ENCODE measurements around the gene SMC6. TPM values are rescaled to one million over a fixed set of nuclear protein-coding genes. Genes with fewer than 3 reads are reported as not detected.

SMC6 gene
- total and polyA plus RNA-seq, 8 donors: 3.0 to 8.0 (median 4.8) TPM

DNA sequence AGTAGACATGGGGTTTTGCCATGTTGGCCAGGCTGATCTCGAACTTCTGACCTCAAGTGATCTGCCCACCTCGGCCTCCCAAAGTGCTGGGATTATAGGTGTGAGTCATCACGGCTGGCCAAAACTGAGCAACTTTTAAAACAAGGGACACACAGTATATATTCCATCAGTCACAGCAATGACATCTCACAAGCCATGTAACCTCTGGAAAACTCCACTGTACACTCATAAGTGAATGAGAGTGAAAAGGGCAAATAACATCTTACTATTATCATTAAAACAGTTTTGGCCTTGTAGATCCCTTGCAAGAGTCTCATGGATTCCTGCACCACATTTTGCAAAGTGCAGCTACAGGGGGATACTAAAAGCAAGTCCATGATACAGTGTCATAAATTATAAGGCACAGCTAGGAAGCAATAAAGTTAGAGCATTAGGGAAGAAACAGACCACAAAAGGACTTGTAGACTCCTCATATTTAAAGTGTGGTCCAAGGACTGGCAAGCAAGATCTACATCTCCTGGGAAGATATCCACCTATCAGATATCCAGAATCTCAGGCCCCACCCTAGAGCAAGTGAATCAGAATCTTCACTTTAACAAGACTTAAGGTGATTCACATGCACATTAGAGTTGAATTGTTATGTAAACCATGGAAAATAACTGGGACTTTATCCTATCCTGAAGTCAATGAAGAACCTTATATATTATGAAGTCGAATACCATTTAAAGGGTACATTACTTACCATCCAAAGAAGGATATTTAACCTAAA is 5.7 kb downstream of the SMC6 start:
- Histone ChIP-seq H3K4me1 (peaks cover 0 to 11% (median 0%) of the 10 kb centered on the region in 3 donors), H3K36me3 (no peaks in the 10 kb centered on the region), H3K9me3 (no peaks in the 10 kb centered on the region), H3K27ac (no peak overlapping the region), H3K4me3 (no peak overlapping the region), H3K27me3 (no peaks in the 10 kb centered on the region)
- 84 to 86% methylated on average over 4 of the region's 4 CpGs for WGBS, 2 donors
- no peak for DNase-seq
- FAIRE-seq: no peak
- no peak for ATAC-seq
- intact Hi-C loops (cut with DNase I): no loop called here
- TF ChIP-seq CTCF (IDR thresholded peaks at IDR 0.05): no peak

DNA sequence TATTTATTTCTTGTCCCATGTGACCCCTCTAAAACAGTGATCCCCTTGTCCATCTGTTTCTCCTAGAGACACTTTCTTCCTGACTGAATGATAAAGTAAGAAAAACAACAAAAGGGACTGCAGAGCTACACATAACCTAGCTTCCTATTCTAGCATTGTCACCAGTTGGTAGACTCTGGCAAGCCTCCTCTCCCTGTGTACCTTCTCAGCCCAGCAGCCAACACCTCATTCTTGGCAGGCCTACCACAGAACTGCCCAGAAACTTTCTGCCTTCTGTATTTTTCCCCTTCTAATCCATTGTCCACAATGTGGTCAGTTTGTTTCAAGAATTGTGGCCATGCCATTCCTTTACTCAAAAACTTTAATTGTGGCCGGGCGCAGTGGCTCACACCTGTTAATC is 13.4 kb downstream of the SMC6 start:
- no peak for FAIRE-seq
- DNase-seq: no peak
- no peaks in the 10 kb centered on the region for H3K27me3 ChIP-seq
- intact Hi-C loops (cut with DNase I): no loop called here
- H3K4me3 ChIP-seq: no peak overlapping the region
- no peak overlapping the region for H3K27ac ChIP-seq
- ATAC-seq: no peak
- 95 to 100% methylated on average over 2 of the region's 2 CpGs for WGBS, 2 donors
- H3K36me3 ChIP-seq: peaks cover 0 to 8% (median 4%) of the 10 kb centered on the region in 3 donors
- no peaks in the 10 kb centered on the region for H3K4me1 ChIP-seq
- no peak for TF ChIP-seq CTCF (IDR thresholded peaks at IDR 0.05)
- no peaks in the 10 kb centered on the region for H3K9me3 ChIP-seq

DNA sequence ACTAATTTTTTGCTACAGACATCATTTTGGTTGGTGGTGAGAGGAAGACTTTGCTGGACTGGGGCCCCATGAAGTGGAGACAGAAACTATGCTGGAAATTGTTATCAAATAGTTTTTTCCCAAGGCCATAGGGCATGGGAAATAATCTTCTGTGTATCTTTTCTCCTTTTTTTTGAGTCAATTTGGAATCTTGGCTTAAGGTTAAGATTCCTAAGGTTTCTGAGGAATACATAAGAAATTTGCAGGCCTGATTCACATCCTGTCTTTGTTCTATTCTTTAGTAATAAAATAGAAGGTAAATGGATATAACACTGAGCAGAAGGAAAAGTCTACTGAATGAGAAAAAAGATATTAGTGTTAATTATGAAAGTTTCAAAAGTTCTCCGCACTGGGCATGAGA is 16.6 kb downstream of the SMC6 start:
- TF ChIP-seq CTCF (IDR thresholded peaks at IDR 0.05): no peak
- no peaks in the 10 kb centered on the region for H3K4me1 ChIP-seq
- FAIRE-seq (no peak), ATAC-seq (no peak), DNase-seq (no peak)
- WGBS, 2 donors: 94 to 98% methylated on average over 1 of the region's 1 CpG
- peaks cover 0 to 8% (median 4%) of the 10 kb centered on the region in 3 donors for H3K36me3 ChIP-seq
- no peaks in the 10 kb centered on the region for H3K27me3 ChIP-seq
- intact Hi-C loops (cut with DNase I): no loop called here
- no peaks in the 10 kb centered on the region for H3K9me3 ChIP-seq
- no peak overlapping the region for H3K4me3 ChIP-seq
- no peak overlapping the region for H3K27ac ChIP-seq

DNA sequence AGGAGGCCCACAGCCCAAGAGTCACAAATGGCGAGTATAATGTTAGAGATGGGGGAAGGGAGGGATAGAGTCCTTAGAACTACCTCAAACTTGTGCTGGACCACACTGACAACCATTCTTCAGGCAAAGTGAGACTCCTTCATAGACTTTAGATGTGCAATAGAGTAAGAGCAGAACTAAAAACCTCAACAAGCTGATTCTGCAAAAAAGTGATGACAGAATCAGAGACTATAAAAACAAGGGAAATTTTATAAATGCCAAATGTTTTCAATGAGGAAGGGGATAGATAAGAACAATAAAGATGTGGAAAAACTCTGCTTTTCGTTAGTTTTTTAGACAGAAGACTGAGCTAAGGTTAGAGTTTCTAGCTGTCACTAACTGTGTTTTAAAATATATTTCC is 17.7 kb downstream of the SMC6 start:
- no peak for TF ChIP-seq CTCF (IDR thresholded peaks at IDR 0.05)
- H3K4me1 ChIP-seq: no peaks in the 10 kb centered on the region
- no peak overlapping the region for H3K4me3 ChIP-seq
- WGBS, 2 donors: 88 to 94% methylated on average over 2 of the region's 2 CpGs
- H3K36me3 ChIP-seq: peaks cover 0 to 8% (median 4%) of the 10 kb centered on the region in 3 donors
- intact Hi-C loops (cut with DNase I): no loop called here
- H3K27ac ChIP-seq: no peak overlapping the region
- FAIRE-seq (no peak), DNase-seq (no peak), ATAC-seq (no peak)
- H3K9me3 ChIP-seq: no peaks in the 10 kb centered on the region
- H3K27me3 ChIP-seq: no peaks in the 10 kb centered on the region

- WGBS, 2 donors: 66 to 83% methylated on average over 1 of the region's 1 CpG
Observed at GRCh38 chr2:17733599-17733998, 20.0 kb downstream of the SMC6 start.

More at GRCh38 chr2:17733599-17733998, 20.0 kb downstream of the SMC6 start:
- Histone ChIP-seq H3K36me3 (peaks cover 0 to 8% (median 4%) of the 10 kb centered on the region in 3 donors), H3K4me1 (no peaks in the 10 kb centered on the region), H3K27ac (no peak overlapping the region), H3K4me3 (no peak overlapping the region), H3K9me3 (no peaks in the 10 kb centered on the region), H3K27me3 (no peaks in the 10 kb centered on the region)
- FAIRE-seq (no peak), DNase-seq (no peak), ATAC-seq (no peak)
- no peak for TF ChIP-seq CTCF (IDR thresholded peaks at IDR 0.05)
- intact Hi-C loops (cut with DNase I): no loop called here
